NCI-H82 treated with DMSO at 0.1 percent for 48 hours (cell line): Measurements from ENCODE around the gene MAPKAP1.

Experiments
- DNase-seq: peaks from one replicate; lab custom pipeline; 2025; ENCODE audit not compliant: unreplicated experiment; lab: John Stamatoyannopoulos, UW

The MAPKAP1 gene

DNA sequence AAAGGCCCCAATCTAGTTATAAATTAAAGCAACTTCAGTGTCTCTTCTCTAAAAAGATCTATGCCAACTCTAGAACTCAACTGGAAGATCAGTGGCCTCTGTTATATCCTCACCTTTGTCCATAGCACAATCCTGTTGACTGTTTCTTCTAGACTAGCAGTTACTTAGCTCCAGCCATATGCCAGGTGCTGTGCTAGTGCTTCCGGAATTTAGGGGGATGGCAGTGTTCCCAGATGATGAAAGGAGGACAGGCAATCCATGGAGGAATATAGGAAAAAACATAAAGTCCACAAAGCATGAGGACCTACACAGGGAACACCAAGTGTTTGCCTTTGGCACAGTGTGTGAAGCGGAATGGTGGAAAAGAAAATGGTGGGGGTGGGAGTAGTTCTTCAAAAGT is 214.3 kb downstream of the MAPKAP1 start:
- DNase-seq: no peak

DNA sequence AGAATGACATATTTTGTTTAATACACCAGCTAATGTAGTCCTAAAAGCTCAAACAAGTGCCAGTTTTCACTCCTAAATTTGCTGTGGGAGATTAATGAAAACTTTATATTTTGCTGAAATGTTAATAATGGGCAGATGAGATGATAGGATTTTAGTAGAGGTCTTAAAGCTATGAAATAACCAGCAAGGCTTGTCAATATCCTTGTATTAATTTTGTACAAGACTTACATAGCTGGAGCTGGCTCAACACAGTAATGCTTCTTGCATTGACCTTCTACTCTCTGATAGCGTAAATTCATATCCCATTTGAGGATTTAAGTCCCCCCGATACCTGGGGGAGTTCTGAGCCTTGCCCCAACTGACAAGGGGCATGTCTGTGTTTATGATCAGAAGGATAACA is 219.2 kb downstream of the MAPKAP1 start:
- no peak for DNase-seq

GRCh38 chr9:125486576-125486975 is 220.4 kb downstream of the MAPKAP1 start:
- DNase-seq: no peak

GRCh38 chr9:125486152-125486508 is 220.9 kb downstream of the MAPKAP1 start:
- no peak for DNase-seq

DNA sequence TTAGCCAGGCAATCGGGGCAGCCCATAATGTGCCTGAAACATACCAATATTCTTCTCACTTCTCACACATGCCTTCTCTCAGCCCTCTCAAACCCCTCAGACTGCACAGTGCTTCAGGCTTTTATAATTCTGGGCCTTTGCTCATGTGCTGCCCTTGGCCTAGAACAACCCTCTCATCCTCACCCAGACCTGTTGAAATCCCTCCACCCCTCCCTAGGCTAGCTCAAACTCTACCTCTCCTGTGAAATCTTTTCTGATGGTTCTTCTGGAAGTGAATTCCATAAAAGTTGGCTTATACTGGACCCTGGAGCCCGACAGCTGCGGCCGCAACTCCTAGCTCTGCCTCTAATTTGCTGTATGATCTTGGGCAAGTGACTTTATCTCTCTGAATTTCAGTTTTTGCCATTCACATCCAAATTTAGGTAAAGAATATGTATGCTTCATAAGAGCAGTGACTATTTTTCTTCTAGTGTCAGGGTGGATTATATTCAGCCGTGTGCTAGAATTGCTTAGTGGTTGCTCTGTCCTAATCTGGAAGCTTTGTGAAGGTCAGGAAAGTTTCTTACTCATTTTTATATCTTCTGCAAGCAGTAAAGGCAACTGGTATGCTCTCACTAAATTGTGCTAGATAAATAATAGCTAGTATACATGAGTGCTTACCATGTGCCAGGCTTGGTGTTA is 221.4 kb downstream of the MAPKAP1 start:
- no peak for DNase-seq

- DNase-seq: no peak
Observed at GRCh38 chr9:125484350-125485282, 222.4 kb downstream of the MAPKAP1 start.

- DNase-seq: no peak
Observed at GRCh38 chr9:125483697-125484096, 223.3 kb downstream of the MAPKAP1 start.

GRCh38 chr9:125479846-125480615 is 227.0 kb downstream of the MAPKAP1 start:
- no peak for DNase-seq

DNA sequence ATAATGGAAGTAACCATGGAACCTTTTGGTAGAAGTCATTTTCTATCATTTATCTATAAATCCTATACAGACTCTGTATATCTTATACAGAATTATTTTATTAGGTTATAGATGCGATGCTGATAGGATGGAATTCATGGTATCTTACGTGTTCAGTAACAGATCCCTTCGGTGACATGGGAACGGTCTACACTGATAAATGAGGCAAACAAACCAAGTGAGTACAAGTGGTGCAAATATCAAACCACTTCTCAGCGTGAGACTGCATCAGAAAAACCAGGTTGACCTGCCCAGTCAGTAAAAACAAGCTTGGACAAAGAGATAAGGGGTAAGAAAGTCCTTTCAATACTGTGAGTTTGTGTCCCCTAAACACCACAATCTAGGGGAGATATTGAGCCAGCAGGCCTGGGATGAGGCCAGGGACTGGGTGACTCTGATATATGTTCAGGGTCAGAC is 229.9 kb downstream of the MAPKAP1 start:
- no peak for DNase-seq

GRCh38 chr9:125476645-125477044 is 230.4 kb downstream of the MAPKAP1 start:
- no peak for DNase-seq

GRCh38 chr9:125475385-125475784 is 231.6 kb downstream of the MAPKAP1 start:
- DNase-seq: no peak

DNA sequence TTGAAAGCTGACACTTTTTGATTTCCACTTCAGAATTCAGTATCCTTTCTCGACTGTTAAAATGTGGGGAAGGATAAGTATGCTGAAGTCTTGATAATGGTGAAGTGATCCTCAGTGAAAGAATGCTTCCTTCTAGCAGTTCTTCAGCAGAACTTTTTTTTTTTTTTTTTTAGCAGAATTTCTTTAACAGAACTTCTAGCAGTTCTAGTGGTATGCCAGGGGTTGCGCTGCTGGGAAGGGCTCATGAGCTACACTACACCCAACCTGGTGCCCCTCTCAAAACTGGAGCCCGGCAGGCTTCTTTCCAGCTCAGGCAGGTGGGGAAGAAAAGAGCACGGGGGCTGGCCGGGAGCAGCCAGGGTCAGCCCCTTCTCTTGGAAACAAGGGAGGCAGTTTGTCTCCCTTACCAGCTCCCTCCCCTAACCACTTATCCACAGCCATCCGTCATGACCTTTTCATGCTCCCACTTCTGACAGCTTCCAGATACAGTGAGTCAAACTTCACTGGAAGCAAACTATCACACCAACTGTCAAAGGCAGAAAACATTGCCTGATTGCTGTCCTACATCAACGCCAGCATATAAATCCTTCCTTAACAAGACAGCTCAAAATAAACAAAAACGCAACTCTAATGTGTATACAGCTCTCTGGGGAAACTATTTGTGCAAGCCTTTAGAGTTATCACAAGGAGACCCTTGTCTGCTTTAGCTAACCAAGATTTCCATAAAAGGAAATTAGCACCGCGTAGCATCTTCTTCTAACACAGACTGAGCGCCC is 233.9 kb downstream of the MAPKAP1 start:
- DNase-seq: no peak

- no peak for DNase-seq
Observed at GRCh38 chr9:125472562-125472925, 234.5 kb downstream of the MAPKAP1 start.

GRCh38 chr9:125470767-125471580 is 236.0 kb downstream of the MAPKAP1 start:
- DNase-seq: no peak

- no peak for DNase-seq
Observed at GRCh38 chr9:125470189-125470588, 236.8 kb downstream of the MAPKAP1 start.

DNA sequence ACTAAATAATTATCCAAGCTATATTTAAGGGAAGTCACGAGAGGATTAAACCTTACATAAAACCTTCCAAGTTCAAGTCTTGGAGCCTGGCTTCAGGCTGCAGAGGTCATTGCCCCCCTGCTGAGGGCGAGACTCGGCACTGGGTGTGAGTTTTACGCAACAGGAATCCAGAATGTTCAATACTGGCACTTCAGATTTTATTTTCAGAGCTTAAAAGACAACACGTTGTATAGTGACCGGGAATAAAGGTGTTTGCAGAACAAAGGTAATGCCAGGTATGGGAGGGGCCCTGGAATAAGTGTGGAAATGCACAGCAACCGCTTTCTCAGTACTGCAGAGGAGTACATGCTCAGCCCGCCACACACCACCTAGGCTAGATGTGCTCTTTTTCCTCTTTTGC is 238.4 kb downstream of the MAPKAP1 start:
- DNase-seq: no peak

DNA sequence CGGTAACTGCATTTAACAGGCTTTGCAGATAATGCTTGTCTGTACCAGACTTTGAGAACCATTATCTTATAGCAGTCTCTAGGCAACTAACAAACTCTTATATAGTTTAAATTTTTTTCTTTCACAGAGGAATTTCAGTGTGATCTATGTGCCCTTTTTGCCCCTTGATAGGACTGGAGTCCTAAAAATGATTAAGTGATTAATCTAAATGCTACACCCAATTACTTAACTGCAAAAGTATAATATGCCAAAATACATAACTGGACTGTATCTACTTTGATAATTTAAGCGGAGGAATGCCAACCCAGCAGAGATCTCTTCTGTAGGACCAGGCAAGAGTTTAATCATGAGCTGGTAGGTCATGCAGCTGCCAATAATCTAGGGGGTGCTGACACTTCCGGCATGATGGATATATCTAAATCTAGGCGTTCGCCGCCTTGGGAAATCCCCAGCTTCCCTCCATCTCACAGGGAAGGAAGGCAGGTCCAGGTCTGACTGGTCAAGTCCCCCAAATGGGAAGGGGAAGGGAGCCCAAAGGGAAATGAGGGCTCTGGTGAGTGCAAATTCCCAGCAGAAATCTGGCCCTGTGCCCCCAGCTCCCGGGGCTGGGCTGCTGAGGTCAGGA is 239.8 kb downstream of the MAPKAP1 start:
- DNase-seq: no peak

DNA sequence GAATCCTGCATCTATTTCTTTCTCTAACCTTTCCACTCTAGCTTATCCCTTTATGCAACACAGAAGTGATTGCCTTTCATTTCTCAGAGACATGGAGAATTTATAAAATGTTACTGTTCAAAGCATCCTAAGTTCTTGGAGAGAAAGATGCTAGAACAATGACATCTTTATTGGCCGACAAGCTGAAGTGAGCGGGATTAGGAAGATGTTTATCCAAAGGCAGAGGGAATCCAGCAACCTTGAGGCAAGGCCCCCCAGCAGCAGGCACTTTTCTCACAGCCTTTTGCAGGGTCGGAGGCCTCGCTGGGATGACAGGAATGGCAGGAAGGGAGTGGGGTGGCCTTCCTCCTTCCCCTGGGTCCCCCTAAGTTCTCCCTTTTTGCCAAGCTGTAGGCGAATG is 240.6 kb downstream of the MAPKAP1 start:
- DNase-seq: no peak

GRCh38 chr9:125464591-125465385 is 242.2 kb downstream of the MAPKAP1 start:
- DNase-seq: no peak
